SK-N-MC (cell line): ENCODE measurements around the gene AKT2.

Experiments used
- EZH2 ChIP-seq: fragments of 200-600 bp; sonication (generic); IDR thresholded peaks from one replicate; pipeline ENCODE4 v1.6.1; 2017; ENCODE audit warnings: antibody characterized with exemption
- FOXP2 ChIP-seq: optimal IDR thresholded peaks from 2 replicates; pipeline ENCODE3; 2011; ENCODE audit warnings: mild to moderate bottlenecking, moderate library complexity; ENCODE audit not compliant: insufficient read depth; ENCODE audit errors: extremely low read length, control extremely low read depth
- POLR2AphosphoS5 ChIP-seq: IDR thresholded peaks from 2 replicates; pipeline ENCODE4 v1.6.1; 2012; ENCODE audit warnings: mild to moderate bottlenecking, low read depth, low read length, borderline replicate concordance

DNA sequence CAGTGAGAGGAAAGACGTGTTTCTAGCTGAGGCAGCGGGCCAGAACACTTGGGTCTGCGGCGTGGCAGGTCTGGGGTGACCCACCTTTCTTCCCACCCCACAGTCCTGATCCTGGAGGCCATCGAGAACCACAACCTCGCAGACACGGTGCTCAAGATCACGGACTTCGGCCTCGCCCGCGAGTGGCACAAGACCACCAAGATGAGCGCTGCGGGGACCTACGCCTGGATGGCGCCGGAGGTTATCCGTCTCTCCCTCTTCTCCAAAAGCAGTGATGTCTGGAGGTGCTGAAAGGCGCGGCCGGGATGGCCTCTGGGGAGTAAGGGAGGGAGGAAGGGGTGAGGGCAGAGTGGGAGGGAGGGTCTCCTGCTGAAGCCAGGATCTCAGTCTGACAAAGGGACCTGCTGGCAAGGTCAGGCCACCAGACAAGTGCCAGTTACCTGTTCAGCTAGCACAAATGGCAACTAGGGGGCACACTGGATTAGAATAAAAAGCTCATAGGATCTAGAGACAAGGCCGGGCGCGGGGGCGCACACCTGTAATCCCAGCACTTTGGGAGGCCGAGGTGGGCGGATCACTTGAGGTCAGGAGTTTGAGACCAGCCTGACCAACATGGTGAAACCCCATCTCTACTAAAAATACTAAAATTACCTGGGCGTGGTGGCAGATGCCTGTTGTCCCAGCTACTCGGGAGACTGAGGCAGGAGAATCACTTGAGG is 86.7 kb downstream of the AKT2 start:
- no peak for TF ChIP-seq POLR2AphosphoS5
- no peak for TF ChIP-seq EZH2
- TF ChIP-seq FOXP2 = no peak
